ENCODE results near the gene ZNF324.
"Not testable (repeated sequence)": the region's sequence is repeated elsewhere in the genome, so short reads cannot be mapped to it uniquely, and the experiment has no call there.

The ZNF324 gene

DNA sequence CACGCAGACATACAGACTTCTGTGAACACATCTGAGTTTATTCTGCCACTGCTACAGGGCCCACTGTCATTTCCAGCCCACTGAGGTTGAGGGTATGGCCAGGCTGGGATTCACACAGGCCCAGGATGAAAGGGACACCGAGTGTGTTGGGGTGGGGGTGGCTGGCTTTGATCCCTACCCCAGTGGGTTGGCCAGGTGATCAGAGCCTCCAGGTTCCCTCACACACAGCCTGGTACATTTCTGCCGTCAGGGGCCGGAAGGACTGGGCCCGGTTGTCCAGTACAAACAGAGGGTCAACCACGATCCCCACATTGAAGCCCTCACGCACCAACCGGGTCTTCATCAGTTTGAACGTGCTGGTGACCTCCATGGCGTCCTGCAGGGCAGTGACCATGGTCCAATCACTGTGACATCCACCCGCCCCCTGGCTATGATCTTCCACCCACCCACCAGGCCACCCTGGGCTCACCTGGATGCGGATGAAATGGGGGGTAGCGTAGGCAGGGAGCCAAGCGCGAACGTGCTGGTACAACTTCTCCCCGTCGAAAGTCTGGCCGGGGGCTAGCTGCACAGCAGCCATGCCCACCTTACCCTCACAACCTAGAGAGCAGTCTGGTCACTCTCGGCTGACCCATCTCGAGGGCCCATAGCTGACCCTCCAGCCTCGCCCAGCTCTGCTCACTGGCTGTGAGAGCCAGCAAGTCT is 31.6 kb downstream of the ZNF324 start:
- no peak for DNase-seq (ENCODE audit: low read depth in 1 of 2, low spot score in 1 of 2)

DNA sequence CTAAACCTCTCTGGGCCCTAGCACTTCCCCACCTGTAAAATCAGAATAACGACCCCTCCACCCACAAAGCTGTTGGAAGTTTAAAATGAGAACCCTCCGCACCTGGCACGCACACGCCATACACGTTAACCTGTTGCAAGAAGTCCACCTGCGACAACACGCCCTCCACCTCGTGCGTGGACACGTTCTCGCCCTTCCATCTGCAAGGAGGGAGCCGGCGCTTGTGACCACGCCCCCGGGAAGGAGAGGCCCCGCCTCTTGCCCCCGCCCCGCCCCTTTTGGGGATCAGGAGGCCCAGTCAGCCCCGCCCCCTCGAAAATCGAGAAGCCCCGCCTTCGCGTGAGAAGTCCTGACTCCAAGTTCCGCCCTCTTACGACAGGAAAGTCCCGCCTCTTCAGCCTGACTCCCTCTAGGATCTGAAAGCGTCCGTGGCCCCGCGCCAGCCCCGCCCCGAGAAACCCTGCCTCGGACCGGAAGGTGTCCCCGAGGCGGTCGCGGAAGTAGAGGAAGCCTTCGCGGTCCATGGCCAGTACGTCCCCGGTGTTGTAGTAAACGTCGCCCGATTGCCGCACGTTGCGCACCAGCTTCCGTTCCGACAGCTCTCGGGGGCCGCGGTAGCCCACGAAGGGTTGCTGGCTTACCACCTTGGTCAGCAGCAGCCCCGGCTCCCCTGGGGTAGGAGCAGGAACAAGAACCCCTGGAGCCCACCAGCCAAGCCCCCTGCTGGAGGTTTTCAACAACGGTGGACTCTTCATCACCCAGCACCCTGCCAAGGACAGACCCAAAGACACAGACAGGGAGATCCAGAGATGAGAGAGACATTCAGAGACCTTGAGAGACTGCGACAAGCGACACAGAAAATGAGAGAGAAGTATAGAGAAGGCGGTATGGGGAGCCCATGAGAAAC is 32.4 kb downstream of the ZNF324 start:
- peak; percentile 94 to 99 for DNase-seq (ENCODE audit: low read depth in 1 of 2, low spot score in 1 of 2)

DNA sequence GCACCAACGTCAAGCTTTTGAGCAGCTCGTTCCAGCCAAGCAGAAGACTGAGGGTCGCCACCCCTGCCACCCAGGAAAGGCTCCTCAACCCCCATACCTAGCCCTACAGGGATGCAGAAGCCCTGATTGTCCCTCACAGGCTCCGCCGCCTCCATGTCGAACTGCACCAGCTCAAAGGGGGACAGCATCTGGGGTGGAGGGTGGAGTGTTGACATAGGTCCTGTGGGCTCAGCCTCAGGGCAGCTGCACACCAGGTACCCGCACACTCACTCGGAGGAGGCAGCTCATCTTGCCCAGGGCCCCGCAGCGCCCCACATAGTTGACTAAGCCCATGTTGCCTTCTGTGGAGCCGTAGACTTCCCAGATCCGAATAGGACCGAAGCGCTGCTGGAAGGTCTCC is 33.4 kb downstream of the ZNF324 start:
- no peak for DNase-seq (ENCODE audit: low read depth in 1 of 2, low spot score in 1 of 2)

DNA sequence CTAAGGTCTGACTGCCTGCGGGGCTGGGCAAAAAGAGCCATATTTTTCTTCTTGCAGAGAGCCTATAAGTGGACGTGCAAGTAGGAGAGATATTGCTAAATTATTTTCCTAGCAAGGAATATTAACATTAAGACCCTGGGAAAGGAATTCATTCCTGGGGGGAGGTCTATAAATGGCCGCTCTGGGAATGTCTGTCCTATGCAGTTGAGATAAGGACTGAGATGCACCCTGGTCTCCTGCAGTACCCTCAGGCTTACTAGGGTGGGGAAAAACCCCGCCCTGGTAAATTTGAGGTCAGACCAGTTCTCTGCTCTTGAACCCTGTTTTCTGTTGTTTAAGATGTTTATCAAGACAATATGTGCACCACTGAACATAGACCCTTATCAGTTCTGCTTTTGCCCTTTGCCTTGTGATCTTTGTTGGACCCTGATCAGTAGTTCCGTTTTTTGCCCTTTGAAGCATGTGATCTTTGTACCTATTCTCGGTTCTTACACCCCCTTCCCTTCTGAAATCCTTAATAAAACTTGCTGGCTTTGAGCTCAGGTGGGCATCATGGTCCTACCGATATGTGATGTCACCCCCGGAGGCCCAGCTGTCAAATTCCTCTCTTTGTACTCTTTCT is 40.8 kb downstream of the ZNF324 start:
- DNase-seq (ENCODE audit: low read depth in 1 of 2, low spot score in 1 of 2), result not testable (repeated sequence)

DNA sequence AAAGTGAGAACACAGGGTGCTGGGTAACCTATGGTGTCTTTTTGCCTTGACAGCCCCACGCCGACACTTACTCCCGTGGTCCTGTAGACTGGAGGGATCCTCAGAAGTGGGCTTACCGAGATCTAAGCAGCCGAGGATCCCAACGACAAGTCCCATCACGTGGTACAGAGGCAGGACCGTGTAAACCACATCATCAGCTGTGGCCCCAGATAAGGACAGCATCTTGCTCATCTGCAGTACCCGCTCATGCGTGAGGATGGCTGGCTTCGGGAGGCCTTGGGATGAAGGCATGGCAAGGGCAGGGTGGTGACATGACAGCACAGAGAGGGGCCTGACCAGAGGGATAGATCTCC is 42.8 kb downstream of the ZNF324 start:
- no peak for DNase-seq (ENCODE audit: low read depth in 1 of 2, low spot score in 1 of 2)

DNA sequence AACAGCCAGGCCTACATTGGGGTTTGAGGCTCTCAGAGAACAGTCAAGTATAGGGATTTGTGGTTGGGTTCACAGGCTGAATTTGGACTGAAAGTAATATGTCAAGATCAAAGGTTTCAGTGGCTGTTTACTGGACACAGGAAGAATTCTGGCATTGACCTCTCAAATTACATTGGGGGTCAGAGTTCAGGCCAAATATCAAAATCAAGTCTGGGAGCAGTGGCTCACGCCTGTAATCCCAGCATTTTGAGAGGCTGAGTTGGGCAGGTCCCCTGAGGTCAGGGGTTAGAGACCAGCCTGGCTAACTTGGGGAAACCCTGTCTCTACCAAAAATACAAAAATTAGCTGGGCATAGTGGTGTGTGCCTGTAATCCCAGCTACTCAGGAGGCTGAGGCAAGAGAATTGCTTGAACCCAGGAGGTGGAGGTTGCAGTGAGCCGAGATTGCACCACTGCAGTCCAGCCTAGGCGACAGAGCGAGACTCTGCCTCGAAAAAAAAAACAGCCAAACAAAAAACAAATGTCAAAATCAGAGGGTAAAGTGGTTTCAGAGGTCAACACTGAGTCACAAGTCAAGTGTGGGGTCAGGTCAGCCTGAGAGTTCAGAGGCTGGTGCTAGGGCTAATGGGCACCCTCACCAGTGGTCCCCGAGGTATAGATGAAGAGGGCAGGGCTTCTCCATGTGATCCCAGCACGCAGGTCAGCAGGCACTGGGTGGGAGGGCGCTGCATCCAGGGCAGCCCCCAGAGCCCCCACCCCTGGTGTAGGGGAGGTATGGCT is 43.4 kb downstream of the ZNF324 start:
- no peak for DNase-seq (ENCODE audit: low read depth in 1 of 2, low spot score in 1 of 2)

DNA sequence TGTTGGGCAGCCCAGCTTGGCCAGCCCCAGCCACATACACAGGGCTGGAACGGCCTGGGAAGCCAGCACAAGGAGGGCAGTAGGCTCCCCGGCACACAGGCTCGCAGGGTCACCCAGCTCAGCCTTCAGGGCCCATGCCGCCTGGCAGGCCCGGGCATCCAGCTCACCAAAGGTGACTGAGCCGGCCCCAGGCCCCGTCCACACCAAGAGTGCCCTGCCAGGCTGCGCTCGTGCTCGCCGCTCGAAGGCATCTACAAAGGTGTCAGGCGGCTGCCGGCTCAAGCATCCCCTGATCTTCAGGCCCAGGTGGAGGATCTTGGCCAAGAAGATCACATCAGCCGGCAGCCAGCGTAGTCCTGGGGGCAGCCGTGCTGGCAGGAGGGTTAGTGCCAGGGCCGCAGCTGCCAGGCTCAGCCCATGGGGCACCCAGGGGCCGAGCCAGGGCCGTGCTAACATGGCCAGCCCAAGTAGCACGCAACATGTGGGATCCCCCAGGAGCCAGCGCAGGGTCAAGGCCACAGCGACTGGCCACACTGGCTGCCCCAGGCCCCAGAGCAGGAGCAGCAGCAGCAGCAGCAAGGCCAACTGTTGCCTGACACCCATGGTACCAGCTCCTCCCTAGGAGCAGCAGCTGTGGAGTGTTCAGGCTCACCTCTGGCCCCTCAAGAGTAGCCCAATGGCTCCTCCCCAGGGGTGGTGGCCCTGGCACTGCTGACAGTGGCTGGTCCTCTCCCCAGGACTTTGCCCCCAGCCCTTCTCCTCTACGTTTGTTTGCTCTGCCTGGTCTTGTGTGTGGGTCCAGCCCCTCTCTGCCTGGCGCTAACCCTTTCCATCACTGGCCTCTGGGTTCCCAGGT is 44.7 kb downstream of the ZNF324 start, which contains the start of gene SLC27A5:
TSS of gene SLC27A5 (minus strand) at position 640 of the 856 bp plus-strand sequence. CDS start at position 603, 37 bp downstream.
- DNase-seq (ENCODE audit: low read depth in 1 of 2, low spot score in 1 of 2), result no peak

DNA sequence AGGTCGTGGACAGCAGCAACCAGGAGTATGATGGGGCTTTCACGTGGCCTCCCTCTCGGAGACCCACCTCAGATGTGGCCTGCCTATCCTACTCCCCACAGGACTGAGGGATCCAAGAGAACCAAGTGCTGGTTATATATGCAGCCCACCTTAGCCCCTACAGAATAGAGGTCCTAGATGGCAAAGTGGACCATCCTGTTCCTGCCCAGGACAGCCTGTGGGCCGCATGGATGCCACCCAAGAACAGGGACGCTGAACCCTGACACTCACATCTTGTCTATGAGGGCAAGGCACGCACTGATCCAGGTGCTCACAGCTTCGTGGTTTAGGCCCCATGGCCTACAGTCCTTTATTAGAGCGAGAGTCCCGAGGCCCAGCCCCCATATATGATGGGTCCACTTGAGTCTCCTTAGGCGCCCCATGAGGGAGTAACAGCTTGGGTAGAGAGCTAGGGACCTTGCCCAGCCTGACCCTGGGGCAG is 46.4 kb downstream of the ZNF324 start:
- no peak for DNase-seq (ENCODE audit: low read depth in 1 of 2, low spot score in 1 of 2)

DNA sequence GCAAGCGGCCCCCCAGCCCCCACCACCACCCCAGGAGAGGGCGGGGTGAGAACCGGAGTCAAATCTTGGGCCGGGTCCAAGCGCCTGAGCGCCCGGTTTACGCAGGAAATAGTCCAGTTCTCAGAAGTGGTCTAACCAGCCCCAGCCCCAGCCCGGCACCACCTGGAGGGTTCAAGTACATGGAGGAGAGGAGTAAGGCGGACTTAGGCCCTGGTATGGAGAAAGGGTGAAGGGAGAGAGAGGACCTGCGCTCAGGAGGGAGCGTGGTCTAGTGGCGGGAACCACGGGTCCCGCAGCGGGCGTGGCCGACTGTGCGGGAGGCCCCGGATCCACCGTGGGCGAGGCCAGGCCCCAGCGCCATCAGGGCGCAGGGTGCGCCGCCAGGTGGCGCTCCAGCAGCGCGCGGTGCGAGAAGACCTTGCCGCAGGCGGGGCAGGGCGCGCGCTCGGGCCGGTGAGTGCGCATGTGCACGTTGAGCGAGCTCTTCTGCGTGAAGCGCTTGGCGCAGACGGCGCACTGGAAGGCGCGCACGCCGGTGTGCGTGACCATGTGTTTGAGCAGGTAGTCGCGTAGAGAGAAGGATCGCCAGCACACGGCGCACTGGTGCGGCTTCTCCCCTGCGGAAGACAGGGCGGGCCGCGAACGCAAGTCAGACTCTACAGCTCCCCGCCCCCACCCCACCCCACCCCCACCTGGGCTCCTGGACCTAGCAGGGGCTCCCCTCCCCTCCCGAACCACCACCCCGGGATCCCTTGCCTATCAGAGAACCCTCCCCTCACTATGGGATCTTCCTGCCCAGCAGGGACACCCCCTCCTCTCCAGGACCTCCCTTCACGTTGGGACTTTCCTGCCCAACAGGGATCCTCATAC is 47.0 kb downstream of the ZNF324 start:
- DNase-seq (ENCODE audit: low read depth in 1 of 2, low spot score in 1 of 2), result peak; percentile 90 to 92

DNA sequence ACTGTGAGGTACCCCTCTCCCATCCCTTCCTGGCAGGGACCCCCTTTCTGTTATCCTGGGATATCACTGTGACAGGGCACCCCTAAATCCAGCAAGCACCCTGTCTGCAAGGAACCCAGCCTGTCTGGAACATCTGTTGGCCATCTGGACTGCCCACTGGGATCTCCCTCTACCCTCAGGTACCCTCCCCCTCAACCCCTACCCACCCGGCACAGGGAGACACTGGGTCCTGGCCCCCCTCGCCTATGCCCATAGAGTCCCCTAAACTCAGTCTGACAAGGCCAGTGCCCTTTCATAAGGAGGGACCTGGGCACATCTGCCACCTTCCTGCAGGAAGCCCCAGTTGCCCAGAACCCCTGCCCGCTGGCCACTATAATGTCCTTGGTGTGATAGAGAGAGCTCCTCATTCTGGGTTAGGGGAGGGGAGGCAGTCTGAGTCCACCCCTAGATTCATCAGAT is 47.7 kb downstream of the ZNF324 start:
- no peak for DNase-seq (ENCODE audit: low read depth in 1 of 2, low spot score in 1 of 2)

DNA sequence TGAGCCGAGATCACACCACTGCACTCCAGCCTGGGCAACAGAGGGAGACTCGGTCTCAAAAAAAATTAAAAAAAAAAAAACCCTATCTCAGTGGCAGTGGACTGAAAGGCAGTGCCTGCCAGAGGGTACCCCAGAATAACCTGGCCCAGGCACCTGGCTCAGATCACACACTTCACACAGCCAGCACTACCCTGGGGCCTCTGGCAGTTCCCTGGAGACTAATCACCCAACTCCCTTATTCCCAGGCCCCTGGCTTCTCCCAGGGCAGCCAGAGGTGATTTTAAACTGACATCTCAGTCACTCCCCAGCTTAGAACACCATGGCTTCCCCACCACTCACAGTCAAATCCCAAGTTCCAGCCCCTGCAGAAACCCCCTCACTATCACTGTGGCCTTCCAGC is 48.4 kb downstream of the ZNF324 start:
- DNase-seq (ENCODE audit: low read depth in 1 of 2, low spot score in 1 of 2), result no peak

DNA sequence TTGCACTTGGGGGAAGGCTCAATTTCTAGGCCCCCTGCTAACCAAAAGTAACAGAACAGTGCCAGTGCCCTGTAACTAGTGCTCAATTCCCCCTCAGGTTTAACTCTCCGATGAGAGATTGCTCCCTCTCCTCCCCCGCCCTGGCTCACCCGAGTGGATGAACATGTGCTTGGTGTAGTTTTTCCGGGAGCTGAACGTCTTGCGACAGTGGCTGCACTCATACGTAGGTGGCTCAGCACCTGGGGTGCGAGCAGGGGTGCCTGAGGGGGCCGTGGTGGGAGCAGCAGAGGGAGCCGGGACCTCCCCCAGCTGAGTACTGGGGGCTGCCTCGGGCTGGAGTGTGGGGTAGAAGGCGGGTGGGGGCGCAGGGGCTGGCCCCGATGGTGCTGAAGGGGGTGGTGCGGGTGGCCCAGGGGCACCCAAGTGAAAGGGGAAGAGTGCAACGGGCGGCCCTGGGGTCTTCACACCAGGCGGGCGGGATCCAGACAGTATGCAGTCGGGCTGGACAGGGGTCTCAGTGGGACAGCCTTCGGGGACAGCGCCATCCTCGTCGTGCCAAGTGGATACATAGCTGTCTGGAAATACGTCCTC is 49.5 kb downstream of the ZNF324 start:
- DNase-seq (ENCODE audit: low read depth in 1 of 2, low spot score in 1 of 2), result no peak

DNA sequence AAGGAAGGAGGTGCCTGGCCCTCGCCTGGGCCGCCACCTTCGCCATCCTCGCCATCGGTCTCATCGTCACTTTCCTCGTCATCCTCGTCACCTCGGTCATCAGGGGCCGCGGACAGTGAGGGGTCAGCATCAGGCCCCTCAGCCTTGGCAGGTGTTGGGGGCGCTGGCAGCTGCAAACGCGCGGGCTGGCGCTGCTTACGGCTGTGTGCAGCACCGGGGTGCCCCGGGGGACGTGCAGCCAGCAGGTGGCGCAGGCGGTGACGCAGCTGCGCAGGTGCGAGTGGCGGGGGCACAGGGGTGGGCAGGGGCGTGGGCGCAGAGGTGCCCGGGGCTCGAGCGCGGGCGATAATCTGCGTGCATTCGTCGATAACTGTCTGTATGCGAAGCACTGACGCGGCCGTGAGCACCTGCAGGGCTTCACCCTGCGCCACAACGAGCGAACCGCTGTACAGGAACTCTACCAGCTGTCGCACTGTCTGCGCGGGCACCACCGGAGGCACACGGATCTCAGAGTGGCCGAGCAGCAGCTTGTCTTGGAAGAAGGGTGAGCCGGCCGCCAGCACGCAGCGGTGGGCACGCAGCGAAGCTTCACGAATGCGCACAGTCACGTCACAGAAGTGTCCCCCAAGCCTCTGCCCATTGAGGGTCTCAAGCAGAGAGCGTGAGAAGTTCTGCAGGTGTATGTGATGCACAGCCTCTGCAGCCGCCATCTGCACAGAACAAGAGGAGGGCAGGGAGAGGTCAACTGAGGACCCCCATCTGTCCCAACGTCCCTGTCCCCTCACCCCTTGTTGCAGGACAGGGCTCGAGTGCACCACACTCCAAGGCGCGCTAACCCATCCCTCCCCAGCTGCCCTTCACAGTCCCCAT is 50.3 kb downstream of the ZNF324 start:
- DNase-seq (ENCODE audit: low read depth in 1 of 2, low spot score in 1 of 2), result no peak

DNA sequence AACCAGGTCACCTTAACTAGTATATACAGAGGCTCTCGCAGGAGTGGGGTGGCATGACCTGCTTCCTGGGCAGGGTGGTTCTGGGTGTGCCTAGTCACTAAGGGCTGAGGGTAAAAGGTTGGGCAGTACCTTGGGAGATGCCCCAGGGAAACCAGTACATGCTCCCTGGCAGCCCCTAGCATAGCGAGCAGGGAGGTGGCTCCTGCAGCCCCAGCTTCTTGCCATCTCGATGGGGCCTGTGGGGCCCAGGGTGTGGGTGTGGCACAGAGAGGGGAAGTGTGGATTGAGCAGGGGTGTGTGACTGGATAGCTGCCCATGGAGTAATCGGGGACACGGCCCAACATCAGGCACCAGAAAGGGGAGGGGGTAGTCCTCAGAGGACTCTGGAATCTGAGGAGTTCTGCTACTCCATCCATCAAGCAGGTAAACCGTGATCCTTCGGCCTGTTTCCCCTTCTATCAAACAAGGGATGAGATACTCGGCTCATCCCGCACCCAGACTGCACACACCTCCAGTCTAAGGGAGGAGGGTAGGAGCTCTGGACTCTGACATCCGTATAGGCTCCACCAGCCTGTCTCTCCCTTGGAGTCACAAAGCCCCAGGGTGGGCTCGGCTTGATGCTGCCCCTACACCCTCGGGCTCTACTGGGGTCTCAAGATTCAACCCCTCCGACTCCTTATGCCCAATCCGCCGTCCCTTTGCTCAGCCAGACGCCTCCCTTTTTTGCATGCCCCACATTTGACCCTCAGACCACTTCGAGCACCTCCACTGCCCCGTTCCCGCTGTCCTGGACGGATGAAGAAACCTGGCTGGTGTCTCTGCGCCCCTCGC is 51.6 kb downstream of the ZNF324 start:
- no peak for DNase-seq (ENCODE audit: low read depth in 1 of 2, low spot score in 1 of 2)

DNA sequence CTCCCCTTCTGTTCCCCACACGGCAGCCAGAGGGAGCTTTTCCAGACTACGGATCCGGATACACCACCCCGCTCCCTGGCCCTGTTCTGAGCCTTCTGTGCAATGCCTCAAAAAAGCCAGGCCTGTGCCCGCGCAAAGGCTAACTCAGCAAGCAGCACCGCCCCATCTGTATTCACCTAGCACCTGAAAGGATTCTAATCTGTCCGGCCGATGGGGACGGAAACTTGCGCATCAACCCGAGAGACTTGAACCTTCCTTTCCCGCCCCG is 52.1 kb downstream of the ZNF324 start:
- no peak for DNase-seq (ENCODE audit: low read depth in 1 of 2, low spot score in 1 of 2)

DNA sequence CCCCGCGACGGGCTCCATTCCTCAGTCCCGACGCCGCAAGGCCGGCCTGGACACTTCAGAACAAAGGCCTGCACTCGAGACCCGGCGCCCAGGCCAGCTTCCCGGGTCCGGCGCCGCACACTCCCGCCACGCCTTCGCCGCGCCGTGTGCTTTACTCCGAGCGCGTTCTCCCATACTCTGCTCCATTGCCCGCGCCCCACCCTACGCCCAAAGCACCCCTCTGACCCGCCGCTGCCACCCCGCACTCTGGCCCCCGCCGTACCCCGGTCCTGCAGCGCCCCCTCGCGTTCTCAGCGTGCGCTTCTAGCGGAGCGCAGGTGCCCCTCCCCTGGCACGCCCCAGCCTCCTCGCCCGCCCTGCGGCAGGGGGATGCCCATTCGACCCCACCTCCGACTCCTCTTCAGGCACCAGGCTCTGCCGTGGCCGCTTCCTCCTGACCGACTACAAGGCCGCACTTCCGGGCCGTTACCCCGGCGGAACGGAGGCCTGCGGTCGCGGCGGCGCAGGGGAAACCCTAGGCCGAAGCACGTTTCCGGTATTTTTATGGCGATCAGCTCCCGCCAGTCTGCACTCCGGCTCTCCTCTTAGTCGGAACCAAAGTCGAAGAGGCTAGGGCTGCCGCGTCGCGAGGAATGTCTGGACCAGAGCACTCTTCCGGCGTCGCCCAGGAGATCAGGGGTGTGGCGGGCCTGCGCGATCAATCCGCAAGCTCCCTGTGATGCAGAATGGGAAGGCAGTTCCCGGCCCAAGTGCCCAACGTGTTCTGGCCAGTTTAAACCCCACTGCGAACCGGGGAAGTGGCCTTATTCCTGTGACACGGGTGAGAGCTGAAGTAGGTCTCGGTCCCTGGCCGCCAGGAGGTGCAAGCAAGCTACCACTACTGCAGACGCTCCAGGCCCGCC is 52.7 kb downstream of the ZNF324 start, which contains the start of gene ZBTB45:
TSS of gene ZBTB45 (minus strand) at position 456 of the 902 bp plus-strand sequence. CDS start 2,137 bp downstream, outside the sequence.
- DNase-seq (ENCODE audit: low read depth in 1 of 2, low spot score in 1 of 2), result peak; percentile 81 to 90

Measured in activated CD4-positive, alpha-beta T cell treated with anti-CD3 and anti-CD28 coated beads, Interleukin-2, amount 50 U/mL, for 24 hours (primary cell).